Upper lobe of left lung (tissue), 6 donors: ENCODE measurements around the gene ZNF639. TPM values are rescaled to one million over a fixed set of nuclear protein-coding genes. Genes with fewer than 3 reads are reported as not detected.

Source experiments
- ATAC-seq, 2 donors: fragments of 200-7000 bp; cut with Tn5 transposase; one replicate each; pipeline ENCODE4 v1.9.1; 2022; ENCODE audit warnings: mild to moderate bottlenecking in 2 of 2, moderate library complexity in 2 of 2; ENCODE audit not compliant: low FRiP score in 2 of 2
- DNase-seq, 2 donors: peaks; one replicate each; pipeline ENCODE4 v3.0.0-alpha.2; 2019 to 2020
- H3K27ac ChIP-seq, 4 donors: fragments of 200-600 bp; sonication (generic); one replicate each; pipeline ENCODE4 v1.5.1; 2016 to 2019
- H3K27me3 ChIP-seq, 4 donors: fragments of 200-600 bp; sonication (generic); one replicate each; pipeline ENCODE4 v1.5.1; 2017 to 2019
- H3K36me3 ChIP-seq, 4 donors: fragments of 200-600 bp; sonication (generic); one replicate each; pipeline ENCODE4 v1.5.1; 2016 to 2019
- H3K4me1 ChIP-seq, 4 donors: fragments of 200-600 bp; sonication (generic); one replicate each; pipeline ENCODE4 v1.5.1; 2018 to 2019
- H3K4me3 ChIP-seq, 4 donors: fragments of 200-600 bp; sonication (generic); one replicate each; pipeline ENCODE4 v1.5.1; 2017 to 2019; ENCODE audit warnings: mild to moderate bottlenecking in 2 of 4, moderate library complexity in 1 of 4
- H3K9me3 ChIP-seq, 4 donors: fragments of 200-600 bp; sonication (generic); one replicate each; pipeline ENCODE4 v1.5.1; 2018 to 2019
- EP300 ChIP-seq, 4 donors: sonication (generic); formaldehyde crosslinking; IDR thresholded peaks; one replicate each; pipeline ENCODE4 v1.5.1; 2017; ENCODE audit warnings: antibody characterized with exemption in 4 of 4, control low read depth in 2 of 4
- POLR2A ChIP-seq, 4 donors: fragments of 450-650 bp; IDR thresholded peaks; one replicate each; pipeline ENCODE4 v1.5.1; 2016 to 2017; ENCODE audit warnings: antibody characterized with exemption in 4 of 4, mild to moderate bottlenecking in 2 of 4
- POLR2AphosphoS5 ChIP-seq, 2 donors: sonication (generic); formaldehyde crosslinking; IDR thresholded peaks; one replicate each; pipeline ENCODE4 v1.5.1; 2017; ENCODE audit warnings: antibody characterized with exemption in 2 of 2
- WGBS, 2 donors: methylation state at CpG; one replicate each; pipeline ENCODE4 v1.1.5; 2017 to 2018; 5-methylcytosine and 5-hydroxymethylcytosine counted together
- total RNA-seq, 6 donors: library from RNA; depleted of rRNA in 4 of 6; stranded (reverse); fragments of >200 nt in 4 of 6; gene quantifications; one replicate each; pipeline versions ENCODE4 v1.1.0 to v1.2.1, GENCODE V29; 2016 to 2021
- TF ChIP-seq, protein P1 (sequence below), 6 experiments: fragments of 450-650 bp in 4 of 6; fragments of 200-600 bp in 2 of 6; sonication (generic) in 2 of 6; IDR thresholded peaks; one replicate each; pipeline ENCODE4 v1.5.1; 2016 to 2019; ENCODE audit warnings: antibody characterized with exemption in 6 of 6
- donor health status: DM: no; HTN: no; CAD: no; lungs with moderate emphysema.
- donor health status: DM: no; HTN: yes; CAD: no; lungs with severe emphysema.

The ZNF639 gene
- total RNA-seq, 6 donors from 2014 or later, result 12.0 to 57.3 (median 23.7) TPM

DNA sequence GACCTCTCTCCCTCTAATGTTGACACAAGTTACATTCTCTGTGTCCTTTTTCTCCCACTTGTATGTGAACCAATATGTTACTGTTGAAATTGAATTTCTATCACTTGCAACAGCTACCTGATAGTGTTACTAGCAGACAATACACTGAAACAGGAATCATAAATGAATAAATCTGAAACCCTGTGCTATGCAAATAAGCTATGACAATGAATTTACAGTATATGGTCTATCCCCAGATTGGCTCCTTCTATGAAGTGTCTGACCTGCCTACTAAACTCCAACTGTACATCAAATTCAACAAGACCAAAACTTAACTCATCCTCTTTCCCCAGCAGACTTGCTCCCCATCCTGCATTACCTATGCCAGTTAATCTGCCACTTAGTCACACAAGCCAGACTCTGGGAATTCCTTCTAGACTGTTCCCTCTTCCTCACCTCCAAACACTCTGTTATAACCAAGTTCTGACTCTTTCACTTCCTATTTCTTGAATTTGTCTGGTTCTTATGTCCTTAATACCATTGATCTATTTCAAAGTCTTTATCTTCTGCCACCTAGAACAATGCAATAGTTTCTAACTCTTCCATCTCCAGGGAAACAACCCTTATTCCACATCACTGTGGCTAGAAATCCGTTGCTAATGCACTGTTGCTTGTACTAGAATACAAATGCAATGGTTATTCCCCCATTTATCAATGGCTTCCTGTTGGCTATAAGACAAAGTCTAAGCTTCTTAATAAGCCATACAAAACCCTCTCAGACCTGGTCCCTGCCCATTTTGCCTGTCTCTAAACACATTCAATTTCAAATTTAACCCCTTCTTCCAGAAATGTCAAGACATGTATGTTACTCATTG lies 13.4 kb upstream of the ZNF639 start:
- ATAC-seq, result no peak
- TF ChIP-seq, protein P1, sequence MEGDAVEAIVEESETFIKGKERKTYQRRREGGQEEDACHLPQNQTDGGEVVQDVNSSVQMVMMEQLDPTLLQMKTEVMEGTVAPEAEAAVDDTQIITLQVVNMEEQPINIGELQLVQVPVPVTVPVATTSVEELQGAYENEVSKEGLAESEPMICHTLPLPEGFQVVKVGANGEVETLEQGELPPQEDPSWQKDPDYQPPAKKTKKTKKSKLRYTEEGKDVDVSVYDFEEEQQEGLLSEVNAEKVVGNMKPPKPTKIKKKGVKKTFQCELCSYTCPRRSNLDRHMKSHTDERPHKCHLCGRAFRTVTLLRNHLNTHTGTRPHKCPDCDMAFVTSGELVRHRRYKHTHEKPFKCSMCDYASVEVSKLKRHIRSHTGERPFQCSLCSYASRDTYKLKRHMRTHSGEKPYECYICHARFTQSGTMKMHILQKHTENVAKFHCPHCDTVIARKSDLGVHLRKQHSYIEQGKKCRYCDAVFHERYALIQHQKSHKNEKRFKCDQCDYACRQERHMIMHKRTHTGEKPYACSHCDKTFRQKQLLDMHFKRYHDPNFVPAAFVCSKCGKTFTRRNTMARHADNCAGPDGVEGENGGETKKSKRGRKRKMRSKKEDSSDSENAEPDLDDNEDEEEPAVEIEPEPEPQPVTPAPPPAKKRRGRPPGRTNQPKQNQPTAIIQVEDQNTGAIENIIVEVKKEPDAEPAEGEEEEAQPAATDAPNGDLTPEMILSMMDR (IDR thresholded peaks at IDR 0.05), result no peak
- TF ChIP-seq POLR2AphosphoS5 (IDR thresholded peaks at IDR 0.05) (no peak), EP300 (IDR thresholded peaks at IDR 0.05) (no peak), POLR2A (IDR thresholded peaks at IDR 0.05) (no peak)
- no peak for DNase-seq
- Histone ChIP-seq H3K27me3 (no peaks in the 10 kb centered on the region), H3K4me3 (no peak overlapping the region), H3K27ac (no peak overlapping the region), H3K9me3 (no peaks in the 10 kb centered on the region), H3K36me3 (no peaks in the 10 kb centered on the region), H3K4me1 (no peaks in the 10 kb centered on the region)
- WGBS, 2 donors, result 53 to 59% methylated on average over 1 of the region's 1 CpG

DNA sequence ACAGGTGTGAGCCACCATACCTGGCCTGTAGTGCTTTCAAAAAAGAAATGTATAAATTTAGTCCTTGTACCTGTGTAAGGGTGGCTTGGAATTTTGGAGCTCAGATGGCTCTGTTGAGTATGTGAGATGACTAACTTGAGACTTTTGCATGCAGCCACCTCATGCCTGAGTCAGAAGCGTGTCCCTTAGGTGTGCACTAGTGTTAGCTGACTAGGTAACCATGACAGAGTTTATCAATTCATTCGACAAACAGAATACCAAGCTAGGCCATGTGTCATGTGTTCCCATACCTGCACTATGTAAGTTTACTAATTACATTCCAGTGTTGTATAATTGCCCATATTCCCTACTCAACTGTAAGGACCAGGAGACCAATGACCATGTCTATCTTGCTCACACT lies 4.0 kb upstream of the ZNF639 start:
- TF ChIP-seq POLR2A (IDR thresholded peaks at IDR 0.05) (no peak), EP300 (IDR thresholded peaks at IDR 0.05) (no peak), POLR2AphosphoS5 (IDR thresholded peaks at IDR 0.05) (no peak)
- TF ChIP-seq, protein P1 (IDR thresholded peaks at IDR 0.05), result no peak
- H3K27me3 ChIP-seq, result no peaks in the 10 kb centered on the region
- WGBS, 2 donors, result 93 to 97% methylated on average over 2 of the region's 2 CpGs
- H3K36me3 ChIP-seq, result no peaks in the 10 kb centered on the region
- no peaks in the 10 kb centered on the region for H3K9me3 ChIP-seq
- ATAC-seq, result no peak
- no peak for DNase-seq
- H3K4me3 ChIP-seq, result no peak overlapping the region
- H3K4me1 ChIP-seq, result peaks cover 0 to 12% (median 5%) of the 10 kb centered on the region in 4 donors
- no peak overlapping the region for H3K27ac ChIP-seq

DNA sequence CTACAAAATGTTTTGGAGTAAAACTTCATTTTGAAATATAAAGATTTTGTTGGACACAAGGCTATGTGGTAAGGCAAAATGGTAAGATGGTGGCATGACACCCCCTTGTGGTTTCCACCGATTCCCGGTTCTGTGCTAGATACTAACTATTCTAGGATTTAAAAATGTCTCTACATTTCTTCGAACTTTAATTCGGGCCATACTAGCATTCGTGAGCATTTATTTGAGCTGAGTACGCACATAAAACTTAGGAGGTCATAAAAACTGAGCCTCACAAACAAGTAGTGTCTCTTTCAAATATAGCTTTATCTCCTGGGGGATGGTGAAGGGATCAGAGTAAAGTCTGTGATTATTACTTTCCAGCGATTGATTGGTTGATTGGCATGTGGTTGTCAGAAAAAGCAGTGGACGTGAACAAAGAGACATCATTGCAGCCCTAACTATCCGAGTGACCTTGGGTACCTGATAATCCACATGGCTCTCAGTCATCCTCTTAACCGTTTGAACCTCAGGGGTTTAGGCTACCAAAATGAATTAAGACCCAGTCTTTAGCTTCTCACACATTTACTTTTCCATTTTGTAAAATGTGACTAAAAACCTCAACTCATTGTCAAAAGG lies 1.1 kb upstream of the ZNF639 start:
- H3K4me3 ChIP-seq, result peak overlapping the region in 3 of 4 donors; percentile 5 to 87 (median 63)
- H3K36me3 ChIP-seq, result peaks cover 0 to 7% (median 0%) of the 10 kb centered on the region in 4 donors
- ATAC-seq, result no peak
- TF ChIP-seq, protein P1 (IDR thresholded peaks at IDR 0.05), result peak in 3 of 6 experiments; percentile 19 to 35 (median 27)
- TF ChIP-seq POLR2A (IDR thresholded peaks at IDR 0.05), result no peak
- H3K9me3 ChIP-seq, result no peaks in the 10 kb centered on the region
- H3K27me3 ChIP-seq, result no peaks in the 10 kb centered on the region
- peak overlapping the region; percentile 8 to 98 (median 90) for H3K27ac ChIP-seq
- peak in 1 of 2 donors; percentile 37 for DNase-seq
- H3K4me1 ChIP-seq, result peaks cover 13 to 30% (median 20%) of the 10 kb centered on the region in 4 donors
- WGBS, 2 donors, result 34 to 44% methylated on average over 10 of the region's 10 CpGs

DNA sequence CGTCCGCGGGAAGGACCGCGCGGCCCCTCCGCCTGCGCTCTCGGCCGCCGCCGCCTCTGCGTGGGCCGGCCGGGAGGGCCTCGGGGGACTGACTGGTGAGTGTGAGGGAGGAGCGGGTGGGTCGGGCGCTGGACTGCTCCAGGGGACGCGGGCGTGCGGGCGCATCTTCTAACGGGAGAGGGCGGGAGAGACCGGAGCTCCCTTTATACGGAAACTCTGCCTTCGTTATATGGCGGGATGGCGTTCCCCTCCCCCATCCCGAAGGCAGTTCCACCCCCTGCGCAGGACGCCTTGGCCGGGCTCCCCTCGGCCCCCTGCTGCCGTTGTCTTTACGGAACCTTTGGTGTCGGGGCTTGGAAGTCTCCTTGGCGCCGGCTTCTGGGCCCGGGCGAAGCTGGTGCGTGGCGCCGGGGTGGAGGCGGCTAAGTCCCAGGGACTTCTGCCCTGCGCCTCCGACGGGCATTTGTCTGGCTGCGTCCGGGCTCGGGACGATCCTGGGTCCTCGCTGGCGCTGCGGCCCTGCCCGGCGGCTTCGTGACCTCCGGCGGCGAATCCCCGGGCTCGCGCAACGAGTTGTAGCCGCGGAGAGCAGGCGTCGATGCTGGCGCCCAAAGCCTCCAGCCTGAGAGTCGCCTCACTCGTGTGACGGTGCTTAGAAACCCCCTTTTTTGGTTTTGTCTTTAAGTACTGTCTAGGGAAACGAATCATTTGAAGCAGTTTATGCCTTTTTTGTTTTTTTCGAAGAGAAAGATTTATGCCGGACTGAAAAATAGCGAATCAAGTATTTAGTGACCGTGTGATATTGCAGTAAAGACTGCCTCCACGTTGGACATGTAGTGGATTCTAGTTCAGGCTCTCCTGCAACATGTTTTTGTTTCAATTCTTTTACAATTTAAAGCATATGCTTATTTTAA lies 623 bp downstream of the ZNF639 start:
- H3K4me3 ChIP-seq, result peak overlapping the region; percentile 63 to 93 (median 84)
- H3K27ac ChIP-seq, result peak overlapping the region; percentile 87 to 98 (median 94)
- WGBS, 2 donors, result 0 to 2% methylated on average over 23 to 24 of the region's 81 CpGs
- H3K27me3 ChIP-seq, result no peaks in the 10 kb centered on the region
- peaks cover 0 to 12% (median 3%) of the 10 kb centered on the region in 4 donors for H3K36me3 ChIP-seq
- TF ChIP-seq, protein P1 (IDR thresholded peaks at IDR 0.05), result no peak
- peak in 2 of 4 donors; percentile 5 to 37 for TF ChIP-seq POLR2A (IDR thresholded peaks at IDR 0.05)
- DNase-seq (peak; percentile 66 to 93), ATAC-seq (peak; percentile 79 to 86)
- no peaks in the 10 kb centered on the region for H3K9me3 ChIP-seq
- peaks cover 13 to 32% (median 20%) of the 10 kb centered on the region in 4 donors for H3K4me1 ChIP-seq
